ENCODE measurements around the gene IL13.

Gene IL13

DNA sequence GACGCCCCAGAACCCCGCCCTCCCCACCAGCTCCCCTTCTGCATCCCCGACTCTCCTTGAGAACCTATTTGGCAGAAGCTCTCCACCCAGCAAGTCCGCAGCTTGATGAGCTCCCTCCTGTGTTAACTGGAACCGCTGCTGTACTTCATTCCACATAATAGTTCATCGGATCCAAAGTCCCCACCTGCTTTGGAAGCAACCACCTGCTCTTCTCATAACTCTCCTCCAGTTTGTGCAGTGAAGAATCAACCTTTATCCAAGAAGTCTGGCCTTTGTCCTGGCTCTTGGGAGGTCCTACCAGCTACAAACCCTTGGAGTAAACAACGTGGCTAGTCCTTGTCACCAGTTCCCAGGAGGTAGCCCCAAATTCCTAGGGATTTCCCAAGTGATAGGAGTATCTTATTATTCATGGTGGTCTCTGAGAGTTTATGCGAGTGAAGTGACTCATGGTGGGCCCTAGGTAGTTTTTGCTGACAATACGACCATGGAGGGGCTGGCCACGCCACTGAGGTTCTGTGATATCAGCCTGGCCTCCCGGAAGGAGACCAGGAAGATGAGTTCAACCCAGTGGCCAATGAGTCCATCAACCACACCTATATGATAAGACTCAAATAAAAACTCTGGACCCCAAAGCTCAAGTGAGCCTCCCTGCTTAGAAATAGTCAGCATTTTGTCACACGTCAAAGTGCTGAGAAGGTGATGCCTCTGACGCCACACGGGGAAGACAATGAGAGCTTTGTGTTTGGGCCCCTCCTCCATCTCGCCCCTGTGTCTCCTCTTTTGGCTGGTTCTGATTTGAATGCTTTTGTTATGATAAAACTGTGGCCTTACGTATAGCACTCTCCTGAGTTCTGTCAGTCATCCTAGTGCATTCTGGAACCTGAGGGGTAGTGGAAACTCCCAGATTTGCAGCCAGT is 12.3 kb downstream of the IL13 start:
- no peak for DNase-seq (ENCODE audit: low read depth)

DNA sequence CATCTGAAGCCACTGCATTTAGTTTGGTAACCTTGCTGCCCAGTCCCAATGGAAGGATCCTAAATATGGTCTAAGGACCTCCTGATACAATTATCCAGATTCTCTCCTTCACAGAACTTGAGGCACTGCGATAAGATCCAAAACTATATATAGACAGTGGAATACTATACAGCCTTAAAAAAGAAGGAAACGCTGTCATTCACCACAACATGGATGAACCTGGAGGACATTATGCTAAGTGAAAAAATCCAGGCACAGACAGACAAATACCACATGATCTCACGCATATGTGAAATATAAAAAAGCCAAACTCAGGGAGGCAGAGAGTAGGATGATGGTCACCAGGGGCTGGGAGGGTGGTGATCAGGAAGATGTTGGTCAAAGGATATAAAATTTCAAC is 13.0 kb downstream of the IL13 start:
- DNase-seq (ENCODE audit: low read depth) = no peak

DNA sequence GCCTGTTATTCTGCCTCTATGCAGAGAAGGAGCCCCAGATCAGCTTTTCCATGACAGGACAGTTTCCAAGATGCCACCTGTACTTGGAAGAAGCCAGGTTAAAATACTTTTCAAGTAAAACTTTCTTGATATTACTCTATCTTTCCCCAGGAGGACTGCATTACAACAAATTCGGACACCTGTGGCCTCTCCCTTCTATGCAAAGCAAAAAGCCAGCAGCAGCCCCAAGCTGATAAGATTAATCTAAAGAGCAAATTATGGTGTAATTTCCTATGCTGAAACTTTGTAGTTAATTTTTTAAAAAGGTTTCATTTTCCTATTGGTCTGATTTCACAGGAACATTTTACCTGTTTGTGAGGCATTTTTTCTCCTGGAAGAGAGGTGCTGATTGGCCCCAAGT is 15.5 kb downstream of the IL13 start:
- DNase-seq (ENCODE audit: low read depth) = no peak

DNA sequence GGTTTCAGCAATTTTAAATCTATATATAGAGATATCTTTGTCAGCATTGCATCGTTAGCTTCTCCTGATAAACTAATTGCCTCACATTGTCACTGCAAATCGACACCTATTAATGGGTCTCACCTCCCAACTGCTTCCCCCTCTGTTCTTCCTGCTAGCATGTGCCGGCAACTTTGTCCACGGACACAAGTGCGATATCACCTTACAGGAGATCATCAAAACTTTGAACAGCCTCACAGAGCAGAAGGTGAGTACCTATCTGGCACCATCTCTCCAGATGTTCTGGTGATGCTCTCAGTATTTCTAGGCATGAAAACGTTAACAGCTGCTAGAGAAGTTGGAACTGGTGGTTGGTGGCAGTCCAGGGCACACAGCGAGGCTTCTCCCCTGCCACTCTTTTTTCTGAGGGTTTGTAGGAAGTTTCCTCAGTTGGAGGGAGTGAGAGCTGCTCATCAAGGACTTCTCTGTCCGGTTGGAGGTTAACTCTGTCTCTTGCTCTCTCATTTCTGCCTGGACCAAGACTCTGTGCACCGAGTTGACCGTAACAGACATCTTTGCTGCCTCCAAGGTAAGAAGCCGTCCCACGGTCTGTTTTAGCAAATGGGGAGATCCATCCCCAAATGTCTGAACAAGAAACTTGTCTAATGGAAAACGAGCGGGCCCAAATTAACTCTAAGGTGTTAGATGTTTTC is 16.1 kb downstream of the IL13 start, which contains the start of gene IL4:
TSS of gene IL4 (plus strand) at position 51 of the 692 bp plus-strand sequence. CDS start at position 113, 62 bp downstream.
- DNase-seq (ENCODE audit: low read depth) = no peak

DNA sequence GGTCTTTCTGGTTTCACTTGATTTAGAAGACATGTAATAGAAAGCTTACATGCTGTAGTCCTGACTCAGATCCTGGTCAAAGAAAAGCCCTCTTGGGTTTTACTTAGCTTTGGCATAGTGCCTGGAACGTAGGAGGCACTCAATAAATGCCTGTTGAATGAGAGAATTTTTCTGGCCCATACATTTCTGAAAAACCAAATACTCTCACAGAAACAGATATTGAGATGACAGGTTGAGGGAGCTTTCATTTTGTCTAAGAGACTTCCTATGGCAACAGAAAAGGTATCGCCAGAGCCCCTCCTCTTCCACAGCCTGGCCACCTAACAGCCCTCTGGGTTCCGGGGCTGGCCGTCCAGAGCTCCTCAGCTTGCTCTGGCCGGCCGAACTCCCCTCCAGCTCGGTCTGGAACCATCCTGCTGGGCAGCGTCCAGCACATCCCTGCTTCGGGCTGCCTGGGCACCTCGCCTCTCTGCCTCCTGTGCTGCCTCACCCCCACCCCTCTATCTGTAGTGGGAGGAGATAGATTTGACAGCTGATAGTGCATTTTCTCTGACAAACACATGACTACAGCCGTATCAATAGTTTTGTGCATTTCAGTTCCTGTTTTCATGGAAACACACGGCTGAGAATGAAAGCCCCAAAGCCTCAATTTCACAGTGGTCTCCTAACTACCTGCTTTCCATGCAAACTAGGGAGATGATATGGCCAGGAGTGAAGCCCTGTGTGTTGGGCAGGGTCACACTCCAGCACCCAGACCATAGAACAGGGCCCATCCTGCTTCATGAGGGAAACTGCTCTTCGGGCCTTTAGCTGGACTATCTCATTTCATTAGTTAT is 16.9 kb downstream of the IL13 start:
- DNase-seq (ENCODE audit: low read depth) = peak; percentile 96

DNA sequence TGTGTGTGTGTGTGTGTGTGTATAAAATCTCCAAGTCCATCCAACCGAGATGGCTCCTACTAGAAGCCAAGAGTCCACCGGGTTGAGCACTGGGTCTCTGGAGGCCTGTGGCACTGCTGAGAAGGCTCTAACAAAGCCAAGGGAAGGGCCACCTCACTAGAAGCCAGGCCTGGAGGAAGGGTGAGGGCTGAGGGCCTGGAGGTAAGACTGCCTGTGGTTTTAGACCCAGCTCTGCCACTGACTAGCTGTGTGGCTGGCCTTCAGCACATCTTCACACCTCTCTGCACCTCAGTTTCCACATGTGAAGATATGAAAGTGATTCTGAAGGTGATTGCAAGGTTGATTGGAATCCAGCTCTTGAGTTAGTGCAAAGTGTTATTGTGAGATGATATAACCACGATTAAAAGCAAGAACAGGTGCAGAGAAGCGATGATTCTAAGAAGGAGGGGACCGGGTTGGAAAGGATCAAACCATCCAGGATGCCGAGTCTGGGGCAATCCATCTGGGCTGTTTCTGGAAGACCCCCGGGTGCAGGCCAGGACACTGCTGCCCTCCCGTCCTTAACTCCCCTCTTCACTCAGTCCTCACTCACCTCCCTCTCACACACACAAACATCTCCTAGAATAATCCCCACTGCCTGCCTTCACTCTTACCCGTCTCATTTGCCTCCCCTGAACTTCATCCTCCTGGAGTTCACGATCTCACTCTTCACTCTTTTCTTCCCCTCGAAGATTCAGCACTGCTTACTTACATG is 18.1 kb downstream of the IL13 start:
- no peak for DNase-seq (ENCODE audit: low read depth)

DNA sequence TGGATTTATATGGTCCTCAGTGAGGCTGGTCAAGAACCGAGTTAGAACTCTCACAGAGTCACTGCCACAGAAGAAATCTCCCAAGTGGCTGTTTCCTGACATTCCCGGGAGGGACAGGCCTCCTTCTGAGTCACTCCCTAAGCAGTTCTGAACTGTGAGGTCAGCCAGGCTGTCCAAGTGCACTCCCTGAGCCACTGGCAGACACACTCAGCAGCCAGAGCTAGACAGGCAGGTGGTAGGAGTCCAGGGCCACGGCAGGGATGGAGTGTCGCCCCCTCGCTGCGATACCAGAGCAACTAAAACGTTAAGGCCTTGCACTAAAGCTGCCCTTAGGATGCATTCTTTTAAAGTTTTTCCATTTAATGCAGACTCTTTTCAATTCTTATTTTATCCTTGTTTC is 19.2 kb downstream of the IL13 start:
- DNase-seq (ENCODE audit: low read depth) = peak; percentile 63

DNA sequence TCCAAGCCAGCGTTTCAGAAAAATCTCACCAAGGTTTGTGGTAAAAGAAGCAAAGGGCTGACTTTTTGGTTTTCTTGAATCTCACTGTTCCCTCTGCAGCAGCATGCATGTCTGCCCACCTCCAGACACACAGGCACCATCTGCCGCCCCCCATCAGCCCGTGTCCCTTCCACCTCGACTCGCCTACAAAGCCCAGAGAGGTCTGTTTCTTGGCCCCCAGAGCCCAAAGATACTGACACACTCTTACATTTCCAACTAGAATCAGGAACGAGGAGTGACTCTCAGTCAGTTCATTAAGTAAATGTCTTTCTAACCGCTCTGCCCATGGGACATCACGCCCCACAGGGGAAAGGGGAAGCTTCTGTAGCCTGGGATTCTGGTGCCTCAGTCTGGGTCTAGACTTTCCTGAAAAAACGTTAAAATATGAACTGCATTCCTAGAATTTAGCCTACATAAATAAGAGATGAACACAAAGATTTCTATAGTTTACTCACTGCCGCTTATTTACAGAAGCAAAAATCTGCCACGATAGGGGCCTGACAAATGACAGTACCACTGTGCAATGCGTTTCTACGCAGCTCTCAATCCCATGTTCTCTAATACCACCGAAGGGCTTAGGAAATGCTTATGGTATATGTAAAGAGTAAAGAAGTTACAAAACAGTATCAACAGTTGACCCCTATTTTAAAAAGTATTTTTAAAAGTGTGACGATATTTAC is 19.9 kb downstream of the IL13 start:
- DNase-seq (ENCODE audit: low read depth) = no peak

DNA sequence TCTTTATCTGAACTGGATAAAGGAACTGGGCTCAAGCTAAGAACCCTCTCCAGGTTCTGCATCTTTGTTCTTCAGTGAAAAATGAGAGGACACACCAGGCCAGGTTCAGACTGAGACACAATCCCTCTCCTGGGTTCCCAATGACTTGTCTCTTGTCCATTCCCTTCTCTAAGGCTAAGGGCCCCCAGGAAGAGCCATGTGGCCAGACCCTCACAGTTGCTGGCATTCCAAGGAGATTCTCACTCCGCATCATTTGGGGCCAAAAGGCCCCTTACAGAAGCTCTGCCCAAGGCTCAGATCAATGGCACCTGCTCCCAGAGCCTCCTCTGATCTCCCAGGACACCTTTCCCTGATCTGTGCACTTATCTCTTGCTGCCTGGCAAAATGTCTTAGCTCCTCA is 20.8 kb downstream of the IL13 start:
- DNase-seq (ENCODE audit: low read depth) = no peak

DNA sequence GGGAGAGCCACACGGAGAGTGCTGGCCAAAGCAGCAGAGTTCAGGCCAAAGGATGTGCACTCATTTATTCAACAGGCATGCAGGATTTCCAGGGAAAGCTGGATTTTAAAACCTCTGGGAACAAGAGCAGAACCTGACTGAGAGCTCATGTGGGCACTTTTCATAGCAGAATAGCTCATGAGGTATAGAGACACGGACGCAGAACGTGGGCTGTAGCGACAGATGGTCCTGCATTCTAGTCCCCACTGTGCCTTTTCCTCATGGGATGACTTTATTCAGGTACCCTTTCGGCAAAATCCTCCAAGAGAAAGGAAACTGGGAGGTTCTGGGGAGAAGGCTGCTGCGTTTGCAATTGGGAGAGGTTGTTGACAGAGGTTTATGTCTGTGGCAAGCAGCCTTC is 21.2 kb downstream of the IL13 start:
- no peak for DNase-seq (ENCODE audit: low read depth)

DNA sequence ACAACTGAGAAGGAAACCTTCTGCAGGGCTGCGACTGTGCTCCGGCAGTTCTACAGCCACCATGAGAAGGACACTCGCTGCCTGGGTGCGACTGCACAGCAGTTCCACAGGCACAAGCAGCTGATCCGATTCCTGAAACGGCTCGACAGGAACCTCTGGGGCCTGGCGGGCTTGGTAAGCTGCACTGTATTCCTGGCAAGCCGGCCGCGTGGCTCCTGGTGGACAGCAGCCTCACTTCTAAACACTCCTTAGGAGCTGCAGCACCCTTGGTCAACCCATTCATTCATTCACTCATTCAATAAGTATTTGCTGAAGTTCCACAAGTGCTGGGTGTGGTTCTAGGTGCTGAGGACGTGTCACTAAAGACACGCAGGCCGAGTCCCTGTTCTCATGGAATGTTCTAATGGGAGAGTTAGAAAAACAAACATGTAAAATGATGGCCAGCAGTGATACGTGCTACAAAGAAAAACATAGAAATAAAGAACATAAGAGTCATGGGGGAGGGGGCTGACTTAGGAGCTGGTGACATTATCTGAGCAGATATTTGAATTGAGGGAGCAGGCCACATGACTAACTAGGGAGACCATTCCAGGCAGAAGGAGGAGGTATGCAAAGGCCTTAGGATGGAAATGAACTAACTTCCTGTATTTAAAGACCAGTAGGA is 21.9 kb downstream of the IL13 start:
- no peak for DNase-seq (ENCODE audit: low read depth)

DNA sequence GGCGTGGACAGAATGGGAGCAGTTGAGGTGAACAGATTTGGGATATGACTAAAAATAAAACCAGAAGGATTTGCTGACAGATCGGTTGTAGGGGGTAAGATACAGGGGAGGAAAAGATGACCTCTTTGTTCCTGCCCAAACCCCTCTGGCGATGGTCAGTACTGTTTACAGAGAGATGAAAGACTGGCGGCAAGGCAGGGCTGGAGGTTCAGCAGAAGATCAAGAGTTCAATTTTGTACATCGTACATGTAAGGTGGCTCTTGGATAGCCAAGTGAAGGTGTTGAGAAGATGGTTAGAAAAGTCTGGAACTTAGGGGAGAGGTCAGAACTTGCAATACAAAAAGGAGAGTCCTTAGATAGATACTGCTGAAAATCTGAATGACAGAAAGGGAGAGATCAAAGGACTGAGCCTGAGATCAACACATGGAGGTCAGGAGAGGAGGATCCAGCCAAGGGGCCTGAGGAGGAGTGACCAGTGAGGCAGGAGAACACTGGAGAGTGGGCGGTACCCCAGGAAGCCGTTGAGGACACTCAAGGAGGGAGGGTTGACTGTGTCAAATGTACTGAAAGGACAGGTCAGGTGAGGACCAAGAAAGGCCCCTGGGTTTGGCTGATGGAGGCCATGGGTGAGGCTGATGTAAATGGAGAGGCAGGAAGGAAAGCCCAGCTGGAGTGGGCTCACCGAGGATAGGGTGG is 23.0 kb downstream of the IL13 start:
- no peak for DNase-seq (ENCODE audit: low read depth)

DNA sequence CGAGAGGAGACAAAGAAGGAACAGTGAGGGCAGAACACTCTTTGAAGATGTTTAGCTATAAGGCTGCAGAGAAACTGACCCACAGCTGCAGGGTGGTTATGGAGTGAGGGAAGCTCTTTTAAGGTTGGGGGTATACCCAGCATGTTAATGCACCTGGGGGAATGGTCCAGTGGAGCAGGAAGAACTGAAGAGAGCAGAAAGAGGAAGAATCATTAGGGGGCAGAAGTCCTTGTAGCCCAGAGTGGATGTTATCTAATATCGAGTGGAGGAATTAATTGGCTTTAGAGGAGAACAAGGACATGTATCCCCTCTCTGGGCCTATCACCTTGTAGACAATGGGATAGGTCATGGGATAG is 23.5 kb downstream of the IL13 start:
- DNase-seq (ENCODE audit: low read depth) = no peak

DNA sequence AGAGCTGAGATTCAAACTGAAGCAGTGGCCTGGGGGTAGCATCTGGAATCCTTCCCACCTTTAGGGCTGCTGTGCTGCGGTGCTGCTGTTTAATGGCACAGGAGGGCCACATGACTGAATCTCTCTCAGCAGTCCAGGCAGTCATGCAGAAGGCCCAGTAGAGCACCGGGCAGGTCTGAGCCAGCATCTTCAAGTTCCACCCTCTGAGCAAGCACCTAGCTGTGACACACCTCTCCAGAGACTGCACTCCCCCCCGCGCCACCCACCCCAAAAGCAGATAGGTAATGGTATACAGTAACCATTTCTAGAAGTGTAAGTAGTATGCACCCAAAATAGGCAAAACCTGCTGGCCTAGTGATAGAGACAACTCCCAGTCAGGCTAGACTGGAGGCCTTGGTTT is 24.0 kb downstream of the IL13 start:
- DNase-seq (ENCODE audit: low read depth) = no peak

DNA sequence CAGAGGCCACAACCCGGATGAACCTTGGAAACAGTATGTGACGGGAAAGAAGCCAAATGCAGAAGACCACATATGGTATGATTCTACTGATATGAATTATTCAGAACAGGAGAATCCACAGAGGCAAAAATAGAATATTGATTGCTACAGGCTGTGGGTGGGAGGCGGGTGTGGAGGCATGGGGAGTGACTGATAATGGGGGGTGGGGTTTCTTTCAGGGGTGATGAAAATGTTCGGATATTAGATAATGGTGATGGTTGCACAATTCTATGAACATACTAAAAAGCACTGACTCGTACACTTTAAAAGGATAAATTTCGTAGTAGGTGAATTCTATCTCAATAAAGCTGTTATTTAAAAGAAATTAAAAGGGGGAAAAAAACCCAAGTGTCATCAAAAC is 26.5 kb downstream of the IL13 start:
- DNase-seq (ENCODE audit: low read depth) = no peak

DNA sequence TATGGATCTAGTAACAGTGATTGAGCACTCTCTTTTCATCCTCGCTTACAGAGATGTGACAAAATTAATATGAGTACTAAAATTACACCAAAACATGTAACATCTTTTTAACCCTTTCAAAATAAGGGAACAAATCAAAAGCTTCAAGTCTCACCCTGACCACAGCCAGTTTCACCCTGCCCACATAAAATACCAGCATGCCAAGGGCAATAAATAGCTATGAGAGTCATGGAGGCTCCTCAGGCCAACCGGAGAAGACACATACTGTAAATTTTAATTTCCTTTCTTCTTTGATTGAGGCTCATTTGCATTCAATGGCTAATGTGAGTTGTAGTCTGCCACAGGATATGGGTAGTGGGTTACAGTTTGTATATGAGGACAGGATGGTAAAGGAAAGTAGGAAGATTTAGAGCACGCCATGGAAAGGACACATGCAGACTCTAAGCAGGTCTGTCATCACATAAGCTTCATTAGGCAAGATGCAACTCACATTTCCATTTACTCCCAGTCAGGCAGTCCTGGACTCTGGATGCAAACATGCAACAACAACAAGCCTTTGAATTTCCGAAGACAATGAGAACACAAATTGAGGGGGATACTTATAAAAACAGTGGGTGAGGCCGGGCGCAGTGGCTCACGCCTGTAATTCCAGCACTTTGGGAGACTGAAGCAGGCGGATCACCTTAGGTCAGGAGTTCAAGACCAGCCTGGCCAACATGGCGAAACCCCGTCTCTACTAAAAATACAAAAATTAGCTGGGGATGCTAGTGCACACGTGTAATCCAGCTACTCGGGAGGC is 27.1 kb downstream of the IL13 start:
- no peak for DNase-seq (ENCODE audit: low read depth)

DNA sequence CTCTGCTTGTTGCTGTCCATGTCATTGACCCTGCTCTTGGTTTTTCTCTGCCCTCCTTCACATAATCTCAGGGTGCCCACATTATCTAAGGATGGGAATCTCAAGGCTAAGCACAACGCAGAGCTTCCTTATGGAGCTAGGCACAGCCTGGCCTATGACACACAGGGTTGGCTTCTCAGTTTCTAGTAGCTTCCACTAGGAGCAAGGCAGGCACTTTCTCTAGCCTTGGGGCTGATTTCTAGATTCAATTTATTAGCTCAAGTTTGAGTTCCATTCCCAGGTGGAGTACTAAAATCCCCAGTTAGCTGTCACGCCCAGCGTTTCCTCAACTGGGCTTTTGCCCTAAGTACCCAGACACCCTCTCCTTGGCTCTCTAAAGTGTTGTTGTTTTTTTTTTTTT is 28.2 kb downstream of the IL13 start:
- DNase-seq (ENCODE audit: low read depth) = no peak

DNA sequence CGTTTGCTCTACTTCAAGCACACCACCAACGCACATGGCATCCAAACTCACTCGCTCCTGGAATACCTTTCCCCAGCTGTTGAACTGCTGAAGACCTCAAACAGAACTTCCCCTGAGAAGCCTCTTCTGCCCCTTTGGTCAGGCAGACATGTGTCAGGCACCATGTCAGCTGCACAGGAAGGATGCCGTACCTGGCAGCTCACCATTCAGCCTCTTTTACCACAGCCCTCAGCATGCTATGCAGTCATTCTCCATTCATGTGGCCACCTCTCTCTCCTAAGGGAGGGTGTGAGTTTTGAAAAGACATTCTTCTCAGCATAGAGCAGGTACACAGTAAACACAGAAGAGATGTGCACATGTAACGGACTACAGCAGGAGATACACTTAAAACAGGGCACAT is 30.0 kb downstream of the IL13 start:
- no peak for DNase-seq (ENCODE audit: low read depth)
